Endothelial cell of umbilical vein (primary cell): ENCODE measurements around the gene CMSS1. TPM values are rescaled to one million over a fixed set of nuclear protein-coding genes. Genes with fewer than 3 reads are reported as not detected.

Experiments used
- BruUV-seq: library from RNA; stranded (reverse); fragments of 400-500 nt; replicated peaks from 2 replicates; lab custom pipeline; 2021; lab: Mats Ljungman, UMichigan
- CTCF ChIA-PET: fragments of 300-600, 350-600 bp; sonication (Branson Sonifier 250); formaldehyde crosslinking; loops from one replicate; lab custom pipeline; 2021; ENCODE audit warnings: antibody characterized with exemption, inconsistent platforms; lab: Charles Lee
- POLR2A ChIA-PET: fragments of 300-600, 350-600 bp; sonication (Branson Sonifier 250); formaldehyde crosslinking; loops from one replicate; lab custom pipeline; 2021; ENCODE audit warnings: antibody characterized with exemption, inconsistent platforms; lab: Charles Lee
- DNase-seq: peaks from one replicate; pipeline ENCODE4 v3.0.0-alpha.2; 2011; ENCODE audit warnings: low read depth, low spot score
- FAIRE-seq: peaks from 2 replicates; lab custom pipeline; 2011; peaks lifted over from hg19 to GRCh38; lab: Jason Lieb, UNC
- H2AFZ ChIP-seq: 2 replicates; pipeline ENCODE4 v1.6.0; 2012; ENCODE audit warnings: low read depth, low read length, control low read depth, inconsistent platforms
- H3K27ac ChIP-seq: 2 replicates; pipeline ENCODE4 v1.5.1; 2011; ENCODE audit warnings: low read depth, mild to moderate bottlenecking, control low read depth, low read length, moderate library complexity; ENCODE audit not compliant: insufficient read depth
- H3K27me3 ChIP-seq, 2 experiments: 2 replicates each; pipeline versions ENCODE4 v1.6.0 to v1.6.1; 2011; ENCODE audit warnings: low read length in 2 of 2, mixed read lengths in 1 of 2; ENCODE audit not compliant: control insufficient read depth in 2 of 2, insufficient read depth in 2 of 2
- H3K36me3 ChIP-seq, 2 experiments: 2 replicates in 1 of 2; 3 replicates in 1 of 2; pipeline ENCODE4 v1.5.1; 2011; ENCODE audit warnings: low read length in 2 of 2, mild to moderate bottlenecking in 1 of 2, moderate library complexity in 1 of 2; ENCODE audit not compliant: control insufficient read depth in 2 of 2, insufficient read depth in 2 of 2; ENCODE audit errors: extremely low read depth in 1 of 2
- H3K4me1 ChIP-seq: 3 replicates; pipeline ENCODE4 v1.5.1; 2011; ENCODE audit warnings: mild to moderate bottlenecking, low read length; ENCODE audit not compliant: control insufficient read depth, insufficient read depth; ENCODE audit errors: extremely low read depth
- H3K4me2 ChIP-seq: 2 replicates; pipeline ENCODE4 v1.6.1; 2011; ENCODE audit warnings: low read length, control low read depth, mixed read lengths; ENCODE audit not compliant: insufficient read depth
- H3K4me3 ChIP-seq, 3 experiments: fragments of 200-600 bp in 1 of 3; sonication (generic), shearing (Covaris generic) in 1 of 3; replicated peaks in 1 of 3; 2 replicates each; pipeline ENCODE4 v1.5.1; 2011 to 2016; ENCODE audit warnings: control low read depth in 3 of 3, low read length in 3 of 3, mild to moderate bottlenecking in 2 of 3, inconsistent platforms in 1 of 3, low read depth in 1 of 3, moderate library complexity in 1 of 3; ENCODE audit not compliant: insufficient read depth in 1 of 3
- H3K79me2 ChIP-seq: 2 replicates; pipeline ENCODE4 v1.6.0; 2012; ENCODE audit warnings: low read length, inconsistent platforms; ENCODE audit not compliant: control insufficient read depth, insufficient read depth
- H3K9ac ChIP-seq: replicated peaks from 2 replicates; pipeline ENCODE3; 2011; ENCODE audit warnings: low read length, control low read depth; ENCODE audit not compliant: insufficient read depth; ENCODE audit errors: extremely low read depth
- H3K9me1 ChIP-seq: replicated peaks from 3 replicates; pipeline ENCODE4 v1.6.0; 2011; ENCODE audit warnings: mild to moderate bottlenecking, low read length; ENCODE audit not compliant: control insufficient read depth, insufficient read depth; ENCODE audit errors: extremely low read depth
- H3K9me3 ChIP-seq: replicated peaks from 2 replicates; pipeline ENCODE4 v1.5.1; 2012; ENCODE audit warnings: low read length, inconsistent platforms; ENCODE audit not compliant: control insufficient read depth, insufficient read depth
- H4K20me1 ChIP-seq: replicated peaks from 2 replicates; pipeline ENCODE3; 2011; ENCODE audit warnings: mild to moderate bottlenecking, low read length; ENCODE audit not compliant: control insufficient read depth, insufficient read depth; ENCODE audit errors: extremely low read depth
- CTCF ChIP-seq, 2 donors: IDR thresholded peaks; 1 replicate in 1 of 2; 2 replicates in 1 of 2; pipeline ENCODE4 v1.5.1; 2011; ENCODE audit warnings: low read length in 2 of 2, mild to moderate bottlenecking in 2 of 2, moderate library complexity in 2 of 2, control low read depth in 1 of 2, inconsistent platforms in 1 of 2, low read depth in 1 of 2; ENCODE audit not compliant: insufficient read depth in 1 of 2; ENCODE audit errors: extremely low read depth in 1 of 2
- EZH2 ChIP-seq: IDR thresholded peaks from 2 replicates; pipeline ENCODE4 v1.6.1; 2012; ENCODE audit warnings: borderline replicate concordance, low read depth, mild to moderate bottlenecking, moderate library complexity, low read length, inconsistent platforms; ENCODE audit not compliant: severe bottlenecking
- FOS ChIP-seq: IDR thresholded peaks from 2 replicates; pipeline ENCODE4 v1.6.1; 2011; ENCODE audit warnings: mild to moderate bottlenecking, low read length, moderate library complexity, borderline replicate concordance; ENCODE audit not compliant: insufficient read depth
- GATA2 ChIP-seq: IDR thresholded peaks from 2 replicates; pipeline ENCODE4 v1.7.0; 2011; ENCODE audit warnings: low read depth, mild to moderate bottlenecking, moderate library complexity, mixed read lengths, low read length; ENCODE audit not compliant: insufficient read length, insufficient read depth
- JUN ChIP-seq: IDR thresholded peaks from 2 replicates; pipeline ENCODE4 v1.6.1; 2011; ENCODE audit warnings: borderline replicate concordance, low read depth; ENCODE audit not compliant: insufficient read length, insufficient read depth
- MAX ChIP-seq: IDR thresholded peaks from 2 replicates; pipeline ENCODE4 v1.6.1; 2011; ENCODE audit not compliant: insufficient read depth, insufficient read length
- MYC ChIP-seq: IDR thresholded peaks from one replicate; pipeline ENCODE4 v1.6.1; 2011; ENCODE audit warnings: mild to moderate bottlenecking, low read depth, low read length
- POLR2A ChIP-seq: IDR thresholded peaks from 2 replicates; pipeline ENCODE4 v1.6.1; 2012; ENCODE audit warnings: low read depth, mild to moderate bottlenecking, control low read depth, low read length
- POLR2AphosphoS5 ChIP-seq: IDR thresholded peaks from 2 replicates; pipeline ENCODE4 v1.6.1; 2012; ENCODE audit warnings: low read depth, mild to moderate bottlenecking, control low read depth, low read length, moderate library complexity; ENCODE audit not compliant: insufficient read depth
- dilution Hi-C: fragments of 300-500 bp; cut with MboI; formaldehyde crosslinking; loops from one replicate; pipeline ENCODE4 v1.15.0; 2019; ENCODE audit warnings: low sequenced_read_pairs; ENCODE audit not compliant: extremely low pct_ligation_motif_present
- intact Hi-C: fragments of 100-400 bp; cut with micrococcal nuclease; formaldehyde crosslinking; loops from one replicate; pipeline ENCODE4 v1.10.0; 2022
- polyA plus RNA-seq, 4 experiments: library from polyadenylated mRNA; depleted of rRNA in 3 of 4; stranded (reverse) in 3 of 4; unstranded in 1 of 4; fragments of >200 nt; gene quantifications; 2 replicates each; pipeline versions ENCODE4 v1.2.1 to v1.2.3, GENCODE V29; 2011 to 2012; ENCODE audit warnings: missing spikeins in 1 of 4
- total RNA-seq: library from RNA; stranded (reverse); gene quantifications from 2 replicates; pipeline ENCODE4 v1.2.3, GENCODE V29; 2021

The CMSS1 gene
- total and polyA plus RNA-seq, 2 donors (not counting 3 experiments of a cell fraction or from before 2014, with no cell fraction given) = 9.7 to 60.6 TPM

- CTCF ChIA-PET = no interaction called here
- Histone ChIP-seq H3K27ac (no peak overlapping the region), H3K36me3 (no peaks in the 10 kb centered on the region), H4K20me1 (no peaks in the 10 kb centered on the region), H3K79me2 (no peaks in the 10 kb centered on the region), H3K9ac (no peak overlapping the region), H3K4me2 (no peak overlapping the region), H3K4me1 (no peaks in the 10 kb centered on the region), H3K9me3 (no peaks in the 10 kb centered on the region), H3K27me3 (no peaks in the 10 kb centered on the region), H3K9me1 (no peaks in the 10 kb centered on the region), H2AFZ (no peak overlapping the region), H3K4me3 (no peak overlapping the region)
- FAIRE-seq (no peak), DNase-seq (no peak)
- TF ChIP-seq CTCF (IDR thresholded peaks at IDR 0.05; ENCODE audit: extremely low read depth in 1 of 2, insufficient read depth in 1 of 2, low read depth in 1 of 2, low read length in 2 of 2) (no peak), MYC (no peak), FOS (no peak), GATA2 (no peak), POLR2AphosphoS5 (no peak), JUN (no peak), POLR2A (no peak), EZH2 (no peak), MAX (no peak)
- no TSS peak for BruUV-seq
- intact Hi-C loops = no loop called here
- dilution Hi-C loops = no loop called here
- POLR2A ChIA-PET = interaction anchor here (0.6 to 0.7 kb wide), 2 partner anchors 25 to 27 kb away, joined by 3 read pairs; no protein-coding TSS in a partner anchor
These were observed 134.6 kb downstream of the CMSS1 start for GRCh38 chr3:99952306-99952705.
